GM19043 (cell line): ENCODE results near the gene UFSP2.

ENCODE experiments used
- ATAC-seq: cut with Tn5 transposase; IDR thresholded peaks from one replicate; pipeline ENCODE4 v1.9.1; 2021; ENCODE audit warnings: low read depth; ENCODE audit not compliant: unreplicated experiment

The UFSP2 gene

DNA sequence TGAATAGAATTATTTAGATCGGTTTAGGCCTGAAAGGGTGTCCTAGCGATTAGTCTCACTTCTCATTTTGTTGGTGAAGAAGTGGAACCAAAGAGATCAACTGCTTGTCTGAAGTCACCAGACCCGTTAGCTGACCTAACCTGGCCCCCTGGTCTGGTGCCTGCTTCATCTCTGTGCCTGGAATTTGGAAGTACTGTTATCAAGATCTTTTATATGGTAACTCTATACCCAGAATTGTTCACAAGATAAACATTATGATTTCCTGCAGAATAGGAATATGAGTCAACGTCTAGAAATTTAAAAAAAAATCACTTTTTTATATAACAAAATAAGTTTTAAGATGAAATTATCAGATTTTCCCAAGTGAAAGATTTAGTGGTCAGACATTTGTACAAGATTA, 67.2 kb downstream of the UFSP2 start:
- ATAC-seq, result no peak

DNA sequence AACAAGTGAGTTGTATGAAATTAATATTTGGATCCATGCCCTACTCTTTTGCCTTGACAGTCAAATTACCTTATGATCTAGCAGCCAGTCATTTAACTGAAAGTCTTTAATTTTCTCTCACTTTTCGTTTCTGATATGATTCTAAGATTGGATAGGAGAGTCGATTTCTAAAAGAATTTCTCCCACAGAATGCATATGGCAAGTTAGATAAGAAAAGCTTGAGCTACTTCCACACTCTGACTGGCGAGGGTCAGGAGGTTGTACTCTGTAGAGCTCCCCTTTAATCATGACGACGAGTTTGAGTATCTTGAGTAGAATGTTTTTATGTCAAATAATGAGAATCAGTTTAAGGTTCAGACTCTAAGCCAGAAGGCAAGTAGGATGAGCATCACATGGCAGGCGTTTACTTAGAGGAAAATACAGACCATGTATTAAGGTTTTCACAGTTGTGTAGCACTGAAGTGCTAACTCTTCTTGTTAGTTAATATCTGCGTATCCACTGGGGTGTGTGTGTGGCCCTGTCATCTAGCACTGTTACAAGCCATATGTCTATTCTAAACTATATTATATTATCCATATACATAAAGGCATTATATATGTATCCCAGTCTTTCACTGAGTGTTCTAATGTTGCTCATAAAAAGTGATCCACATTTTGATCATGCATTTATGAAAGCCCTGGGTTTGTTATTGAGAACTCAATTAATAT, 67.9 kb downstream of the UFSP2 start:
- ATAC-seq, result no peak

DNA sequence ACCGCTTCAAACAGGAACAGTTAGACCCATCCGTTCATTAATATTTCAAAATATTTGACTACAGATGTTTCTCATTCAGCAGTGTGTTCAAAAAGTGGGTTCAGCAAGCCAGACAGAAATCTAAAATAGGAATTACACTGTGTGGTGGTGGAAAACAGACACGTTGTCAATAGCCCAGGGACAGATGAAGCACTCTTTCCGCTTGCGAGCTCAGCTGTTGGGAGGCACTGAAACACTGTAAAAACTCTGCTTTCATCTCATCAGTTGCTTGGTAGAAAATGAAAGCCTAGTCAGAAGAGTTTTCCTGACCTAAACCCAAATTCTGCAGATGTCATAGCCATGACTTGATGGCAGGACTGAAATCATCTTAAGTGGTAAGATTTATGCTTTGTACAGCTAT, 68.6 kb downstream of the UFSP2 start:
- no peak for ATAC-seq

DNA sequence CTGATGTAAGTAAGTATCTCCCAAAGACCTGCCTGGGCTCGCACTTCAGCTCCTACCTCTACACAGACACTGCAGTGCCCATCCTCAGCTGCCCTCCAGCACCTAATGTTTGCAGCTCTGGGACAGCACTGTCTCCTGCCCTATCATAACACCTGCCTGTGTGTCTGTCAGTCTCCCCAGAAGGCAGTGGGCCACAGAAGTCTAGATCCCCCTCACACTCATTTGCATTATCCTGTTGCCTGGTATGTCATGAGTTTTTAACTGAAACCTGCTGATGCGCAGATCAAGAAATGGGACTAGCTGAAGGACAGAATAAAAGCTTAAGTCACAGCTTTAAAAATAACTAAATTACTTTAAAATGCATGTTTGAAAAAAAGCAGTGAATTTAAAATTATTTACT, 73.0 kb downstream of the UFSP2 start:
- ATAC-seq, result no peak

DNA sequence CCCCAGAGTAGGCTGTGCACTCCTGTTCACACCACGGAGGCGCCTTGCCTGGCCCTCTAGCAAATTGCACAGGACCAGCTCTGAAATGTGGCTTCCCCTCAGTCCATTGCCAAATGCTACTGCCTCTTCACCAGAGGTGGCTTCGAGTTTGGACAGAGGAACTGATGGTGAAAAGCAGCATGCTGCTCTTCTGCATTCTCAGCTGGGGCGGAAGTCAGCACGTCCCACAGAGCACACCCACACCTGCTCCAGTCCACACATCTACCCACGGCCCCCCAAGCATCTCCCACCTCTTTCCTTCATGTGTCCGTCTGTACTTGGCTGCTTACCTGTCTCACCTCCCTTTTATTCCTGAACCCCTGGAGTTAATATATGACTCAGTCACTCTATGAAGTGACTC, 73.6 kb downstream of the UFSP2 start:
- no peak for ATAC-seq

DNA sequence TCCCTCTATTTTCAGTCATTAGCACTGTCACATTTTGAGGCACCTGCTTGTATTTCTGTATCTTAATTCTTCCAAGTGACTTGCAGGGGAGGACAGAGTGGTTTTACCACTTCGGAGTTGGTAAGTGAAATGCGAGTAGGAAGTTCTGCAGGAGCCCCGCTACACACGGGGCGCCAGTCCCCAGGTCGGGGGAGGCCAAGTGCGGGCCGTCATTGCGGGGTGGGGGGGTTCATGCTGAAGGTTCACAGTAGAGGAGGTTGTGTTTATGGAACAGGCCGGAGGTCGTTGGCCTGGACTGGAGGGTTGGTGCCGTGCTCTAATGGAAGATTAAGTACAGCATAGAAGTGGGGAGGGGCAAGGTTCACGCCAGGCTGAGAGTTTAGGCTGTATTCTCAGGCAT, 74.1 kb downstream of the UFSP2 start:
- no peak for ATAC-seq
